ENCODE data around the gene CMIP. TPM values are rescaled to one million over a fixed set of nuclear protein-coding genes. Genes with fewer than 3 reads are reported as not detected.

CMIP gene
- total RNA-seq, 2 experiments from 2014 or later = 65.4 to 76.7 TPM

GRCh38 chr16:81545470-81546250 lies 101.1 kb downstream of the CMIP start:
- H3K27ac Mint-ChIP-seq = peak overlapping the region; percentile 25
- peaks cover 49% of the 10 kb centered on the region for H3K4me1 Mint-ChIP-seq
- H3K27me3 Mint-ChIP-seq = no peaks in the 10 kb centered on the region
- POLR2A ChIA-PET = no interaction called here
- no peaks in the 10 kb centered on the region for H3K9me3 Mint-ChIP-seq
- DNase-seq (no peak), ATAC-seq (ENCODE audit: low read depth) (no peak)
- H3K36me3 Mint-ChIP-seq = peaks cover 6% of the 10 kb centered on the region
- no peak overlapping the region for H3K4me3 Mint-ChIP-seq

GRCh38 chr16:81546781-81547180 lies 102.2 kb downstream of the CMIP start:
- Mint-ChIP-seq H3K27ac (no peak overlapping the region), H3K9me3 (no peaks in the 10 kb centered on the region), H3K36me3 (peaks cover 12% of the 10 kb centered on the region), H3K27me3 (no peaks in the 10 kb centered on the region), H3K4me3 (no peak overlapping the region), H3K4me1 (peaks cover 50% of the 10 kb centered on the region)
- POLR2A ChIA-PET = interaction anchor here (0.6 kb wide), 1 partner anchor 269 kb away, joined by 3 read pairs; no protein-coding TSS in a partner anchor
- no peak for DNase-seq
- no peak for ATAC-seq (ENCODE audit: low read depth)

DNA sequence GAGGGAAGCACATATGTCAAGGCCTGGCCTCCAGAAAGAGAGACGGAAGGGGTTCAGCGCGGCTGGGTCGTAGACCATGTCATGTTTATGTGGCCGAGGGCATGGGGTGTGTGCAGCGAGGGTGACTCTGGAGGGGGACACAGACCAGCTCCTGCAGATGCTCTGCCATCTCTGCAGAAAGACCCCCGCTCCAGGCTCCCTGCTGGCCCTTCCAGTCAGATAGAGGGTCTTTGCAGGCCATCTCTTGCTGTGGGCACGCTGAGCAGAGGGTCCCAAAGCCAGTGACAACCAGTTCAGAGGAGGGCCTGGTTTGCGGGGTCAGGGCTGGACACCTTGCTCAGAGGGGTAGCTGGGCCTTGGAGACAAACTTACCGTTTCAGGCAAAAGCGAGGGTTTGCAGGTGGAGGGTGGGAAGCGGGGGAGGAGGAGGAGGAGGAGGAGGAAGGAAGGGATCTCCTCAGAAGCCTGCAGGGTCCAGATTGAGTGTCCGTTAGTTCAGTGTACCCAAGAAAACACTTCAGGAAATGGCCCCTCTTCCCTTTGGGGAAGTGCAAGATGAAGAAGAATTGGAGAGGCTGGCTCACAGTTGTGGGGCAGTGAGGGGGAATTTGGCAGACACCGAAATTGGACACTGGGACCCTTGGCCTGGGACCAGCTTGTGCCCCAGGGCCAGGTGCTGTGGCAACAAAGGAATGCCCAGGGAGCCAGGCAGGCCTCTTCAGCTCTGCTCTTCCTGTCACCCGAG lies 102.8 kb downstream of the CMIP start:
- Mint-ChIP-seq H3K4me3 (no peak overlapping the region), H3K4me1 (peaks cover 48% of the 10 kb centered on the region)

DNA sequence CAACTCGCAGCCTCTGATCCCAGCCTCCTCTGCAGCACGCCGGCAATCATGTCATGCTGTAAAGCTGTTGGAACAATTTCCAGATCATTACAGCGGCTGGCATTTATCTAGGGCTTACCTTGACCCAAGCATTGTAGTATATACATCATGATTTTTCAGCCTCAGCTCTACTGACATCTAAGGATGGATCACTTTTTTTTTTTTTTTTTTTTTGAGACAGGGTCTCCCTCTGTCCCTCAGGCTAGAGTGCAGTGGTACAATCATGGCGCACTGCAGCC lies 103.3 kb downstream of the CMIP start:
- H3K4me3 Mint-ChIP-seq = no peak overlapping the region
- ATAC-seq (ENCODE audit: low read depth) (no peak), DNase-seq (no peak)
- H3K9me3 Mint-ChIP-seq = no peaks in the 10 kb centered on the region
- POLR2A ChIA-PET = interaction anchor here (0.7 kb wide), 1 partner anchor 62 kb away, joined by 3 read pairs; no protein-coding TSS in a partner anchor
- H3K36me3 Mint-ChIP-seq = peaks cover 16% of the 10 kb centered on the region
- peaks cover 51% of the 10 kb centered on the region for H3K4me1 Mint-ChIP-seq
- H3K27ac Mint-ChIP-seq = no peak overlapping the region
- H3K27me3 Mint-ChIP-seq = no peaks in the 10 kb centered on the region

More for the DNA sequence above, 102.8 kb downstream of the CMIP start:
- Mint-ChIP-seq H3K36me3 (peaks cover 13% of the 10 kb centered on the region), H3K27ac (no peak overlapping the region), H3K27me3 (no peaks in the 10 kb centered on the region), H3K9me3 (no peaks in the 10 kb centered on the region)
- POLR2A ChIA-PET = no interaction called here
- DNase-seq (no peak), ATAC-seq (ENCODE audit: low read depth) (no peak)

- no peak overlapping the region for H3K27ac Mint-ChIP-seq
These were observed 103.9 kb downstream of the CMIP start for GRCh38 chr16:81548551-81548875.

GRCh38 chr16:81548876-81549546 lies 104.4 kb downstream of the CMIP start:
- Mint-ChIP-seq H3K4me3 (no peak overlapping the region), H3K27ac (no peak overlapping the region), H3K9me3 (no peaks in the 10 kb centered on the region), H3K36me3 (peaks cover 16% of the 10 kb centered on the region), H3K4me1 (peaks cover 54% of the 10 kb centered on the region), H3K27me3 (no peaks in the 10 kb centered on the region)
- ATAC-seq (ENCODE audit: low read depth) (no peak), DNase-seq (no peak)
- POLR2A ChIA-PET = no interaction called here

More at GRCh38 chr16:81548551-81548875, 103.9 kb downstream of the CMIP start:
- no peak for DNase-seq
- no peak for ATAC-seq (ENCODE audit: low read depth)
- no peaks in the 10 kb centered on the region for H3K27me3 Mint-ChIP-seq
- peaks cover 16% of the 10 kb centered on the region for H3K36me3 Mint-ChIP-seq
- peaks cover 55% of the 10 kb centered on the region for H3K4me1 Mint-ChIP-seq
- H3K9me3 Mint-ChIP-seq = no peaks in the 10 kb centered on the region
- POLR2A ChIA-PET = interaction anchor here (0.7 kb wide), 1 partner anchor 63 kb away, joined by 3 read pairs; no protein-coding TSS in a partner anchor
- H3K4me3 Mint-ChIP-seq = no peak overlapping the region

GRCh38 chr16:81549547-81550431 lies 105.2 kb downstream of the CMIP start:
- H3K27ac Mint-ChIP-seq = no peak overlapping the region
- peaks cover 53% of the 10 kb centered on the region for H3K4me1 Mint-ChIP-seq
- DNase-seq (no peak), ATAC-seq (ENCODE audit: low read depth) (no peak)
- POLR2A ChIA-PET = interaction anchor here (0.6 kb wide), 1 partner anchor 120 kb away, joined by 3 read pairs; no protein-coding TSS in a partner anchor
- no peaks in the 10 kb centered on the region for H3K27me3 Mint-ChIP-seq
- H3K36me3 Mint-ChIP-seq = peaks cover 14% of the 10 kb centered on the region
- H3K9me3 Mint-ChIP-seq = no peaks in the 10 kb centered on the region
- no peak overlapping the region for H3K4me3 Mint-ChIP-seq

- Mint-ChIP-seq H3K4me1 (peaks cover 48% of the 10 kb centered on the region), H3K27ac (peak overlapping the region; percentile 57), H3K4me3 (no peak overlapping the region), H3K9me3 (no peaks in the 10 kb centered on the region), H3K36me3 (peaks cover 14% of the 10 kb centered on the region), H3K27me3 (no peaks in the 10 kb centered on the region)
- ATAC-seq (ENCODE audit: low read depth) = no peak
- POLR2A ChIA-PET = interaction anchor here (0.6 kb wide), 1 partner anchor 121 kb away, joined by 3 read pairs; no protein-coding TSS in a partner anchor
- DNase-seq = no peak
These were observed 105.8 kb downstream of the CMIP start for GRCh38 chr16:81550432-81550808.

GRCh38 chr16:81551151-81551808 lies 106.7 kb downstream of the CMIP start:
- no peaks in the 10 kb centered on the region for H3K27me3 Mint-ChIP-seq
- ATAC-seq (ENCODE audit: low read depth) (peak; percentile 26), DNase-seq (no peak)
- H3K9me3 Mint-ChIP-seq = no peaks in the 10 kb centered on the region
- peak overlapping the region; percentile 57 for H3K27ac Mint-ChIP-seq
- POLR2A ChIA-PET = no interaction called here
- H3K4me1 Mint-ChIP-seq = peaks cover 41% of the 10 kb centered on the region
- no peak overlapping the region for H3K4me3 Mint-ChIP-seq
- H3K36me3 Mint-ChIP-seq = peaks cover 14% of the 10 kb centered on the region

DNA sequence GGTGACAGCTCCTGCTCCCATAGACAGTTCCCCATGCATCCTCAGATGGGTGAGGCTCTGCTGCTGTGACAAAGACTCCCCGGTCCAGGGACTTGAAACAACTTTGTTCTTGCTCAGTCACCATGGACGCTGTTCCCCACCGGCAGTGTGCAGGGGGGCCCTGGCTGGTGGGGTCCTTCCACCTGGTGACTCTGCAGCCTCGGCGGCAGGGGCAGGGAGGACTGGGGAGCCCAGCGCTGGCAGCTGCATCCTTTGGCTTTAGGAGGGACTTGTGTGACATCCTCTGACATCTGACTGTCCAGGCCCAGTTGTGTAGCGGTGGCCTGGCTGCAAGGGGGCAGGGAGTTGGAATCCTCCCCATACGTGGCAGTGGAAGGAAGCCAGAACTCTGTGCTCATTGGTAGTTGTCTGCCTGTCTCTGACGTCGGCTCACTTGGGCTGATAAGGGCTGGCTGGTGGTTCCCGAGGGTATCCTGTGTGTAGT lies 107.3 kb downstream of the CMIP start:
- POLR2A ChIA-PET = no interaction called here
- Mint-ChIP-seq H3K27ac (no peak overlapping the region), H3K9me3 (no peaks in the 10 kb centered on the region), H3K4me3 (no peak overlapping the region), H3K27me3 (no peaks in the 10 kb centered on the region), H3K4me1 (peaks cover 37% of the 10 kb centered on the region), H3K36me3 (peaks cover 13% of the 10 kb centered on the region)
- ATAC-seq (ENCODE audit: low read depth) (no peak), DNase-seq (no peak)

GRCh38 chr16:81552743-81553079 lies 108.1 kb downstream of the CMIP start:
- Mint-ChIP-seq H3K9me3 (no peaks in the 10 kb centered on the region), H3K27ac (no peak overlapping the region), H3K4me3 (no peak overlapping the region), H3K4me1 (peaks cover 35% of the 10 kb centered on the region), H3K36me3 (peaks cover 12% of the 10 kb centered on the region), H3K27me3 (no peaks in the 10 kb centered on the region)
- POLR2A ChIA-PET = no interaction called here
- no peak for ATAC-seq (ENCODE audit: low read depth)
- no peak for DNase-seq

DNA sequence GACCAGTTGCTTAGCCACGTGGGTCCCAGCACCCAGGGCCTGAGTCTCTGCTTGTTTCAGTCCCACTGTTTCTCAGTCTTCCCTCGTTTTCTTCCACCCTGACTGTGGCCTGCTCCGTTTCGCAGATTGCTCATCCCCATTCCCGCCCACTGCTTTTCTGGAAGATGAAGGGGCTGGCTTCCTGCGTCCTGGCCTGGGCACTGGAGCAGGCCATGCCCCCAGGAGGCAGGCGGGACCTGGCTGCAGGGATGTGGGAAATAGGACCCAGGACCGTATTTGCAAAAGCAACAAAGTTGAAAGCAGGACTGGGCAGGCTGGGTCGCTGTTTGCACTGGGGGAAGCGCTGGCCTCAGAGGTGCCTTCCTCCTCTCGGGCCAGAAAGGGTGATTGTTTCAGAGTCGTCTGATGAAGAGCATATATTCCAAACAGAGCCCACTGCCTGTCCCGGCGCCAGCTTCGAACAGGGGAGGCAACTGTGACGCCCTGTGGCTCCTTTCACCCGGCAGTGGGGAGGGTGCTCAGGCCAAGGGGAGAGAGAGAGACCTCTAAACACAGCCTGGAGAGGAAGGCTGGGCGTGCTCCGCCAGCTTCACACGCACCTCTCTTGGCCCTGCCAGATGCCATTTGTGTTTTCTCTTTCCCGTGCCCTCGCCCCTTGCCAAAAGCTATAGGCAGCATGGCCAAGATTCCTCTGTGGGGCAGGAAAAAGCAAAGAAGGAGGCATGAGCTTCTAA lies 108.6 kb downstream of the CMIP start:
- POLR2A ChIA-PET = no interaction called here
- ATAC-seq (ENCODE audit: low read depth) (no peak), DNase-seq (no peak)
- Mint-ChIP-seq H3K4me3 (no peak overlapping the region), H3K27me3 (no peaks in the 10 kb centered on the region), H3K27ac (no peak overlapping the region), H3K36me3 (peaks cover 12% of the 10 kb centered on the region), H3K9me3 (no peaks in the 10 kb centered on the region), H3K4me1 (peaks cover 37% of the 10 kb centered on the region)
